Measurements from ENCODE around the gene RAB42.
"Not testable (repeated sequence)": the region's sequence is repeated elsewhere in the genome, so short reads cannot be mapped to it uniquely, and the experiment has no call there.

The RAB42 gene

DNA sequence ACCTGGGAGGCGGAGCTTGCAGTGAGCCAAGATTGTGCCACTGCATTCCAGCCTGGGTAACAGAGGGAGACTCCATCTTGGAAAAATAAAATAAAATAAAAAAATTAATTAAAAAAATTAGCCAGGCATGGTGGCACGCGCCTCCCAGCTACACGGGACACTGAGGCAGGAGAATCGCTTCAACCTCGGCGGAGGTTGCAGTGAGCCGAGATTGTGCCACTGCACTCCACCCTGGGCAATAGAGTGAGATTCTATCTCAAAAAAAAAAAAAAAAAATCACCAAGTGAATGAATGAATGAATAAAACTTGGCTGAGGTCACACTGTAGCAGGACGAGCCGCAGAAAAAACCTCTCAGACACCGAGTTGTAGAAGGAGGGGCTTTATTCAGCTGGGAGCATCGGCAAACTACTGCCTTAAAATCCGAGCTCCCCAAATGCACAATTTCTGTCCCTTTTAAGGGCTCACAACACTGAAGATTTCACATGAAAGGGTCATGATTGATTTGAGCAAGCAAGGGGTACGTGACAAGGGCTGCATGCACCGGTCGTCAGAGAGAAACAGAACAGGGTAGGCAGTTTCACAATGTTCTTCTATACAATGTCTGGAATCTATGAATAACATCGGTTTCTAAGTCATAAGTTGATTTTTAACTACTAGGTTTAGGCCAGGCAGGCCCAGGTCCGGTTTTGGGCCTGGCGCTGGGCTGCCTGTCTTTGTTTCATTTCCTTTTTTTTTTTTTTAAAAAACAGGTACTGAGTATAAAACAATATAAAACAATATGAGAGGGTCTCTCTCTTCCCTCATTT is 5.3 kb upstream of the RAB42 start:
- DNase-seq (ENCODE audit: low read depth) = not testable (repeated sequence)

DNA sequence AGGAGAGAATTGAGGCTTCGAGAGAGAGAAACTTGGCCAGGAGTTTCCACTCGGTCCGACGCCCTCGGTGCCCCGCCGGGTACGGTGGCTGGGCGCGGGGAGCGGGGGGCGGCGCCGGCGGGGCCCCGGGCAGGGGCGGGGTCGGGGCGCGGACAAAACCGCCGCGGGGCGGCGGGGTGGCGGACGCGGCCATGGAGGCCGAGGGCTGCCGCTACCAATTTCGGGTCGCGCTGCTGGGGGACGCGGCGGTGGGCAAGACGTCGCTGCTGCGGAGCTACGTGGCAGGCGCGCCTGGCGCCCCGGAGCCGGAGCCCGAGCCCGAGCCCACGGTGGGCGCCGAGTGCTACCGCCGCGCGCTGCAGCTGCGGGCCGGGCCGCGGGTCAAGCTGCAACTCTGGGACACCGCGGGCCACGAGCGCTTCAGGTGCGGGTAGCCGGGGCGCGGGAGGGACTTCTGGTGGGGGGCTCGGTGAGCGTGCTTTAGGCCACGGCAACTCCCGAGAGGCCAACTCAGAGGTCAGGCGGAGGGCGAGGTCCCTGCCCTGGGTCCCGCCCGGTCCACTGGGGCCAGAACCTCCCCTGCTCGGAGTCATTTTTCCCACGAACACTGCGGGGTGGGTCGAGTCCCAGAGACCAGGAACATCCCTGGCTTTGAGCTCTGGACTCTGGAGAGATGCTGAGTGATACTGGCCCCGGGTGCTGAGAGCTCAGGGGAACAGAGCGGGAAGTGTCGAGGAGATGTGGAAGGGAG is 431 bp downstream of the RAB42 start:
- DNase-seq (ENCODE audit: low read depth) = no peak

DNA sequence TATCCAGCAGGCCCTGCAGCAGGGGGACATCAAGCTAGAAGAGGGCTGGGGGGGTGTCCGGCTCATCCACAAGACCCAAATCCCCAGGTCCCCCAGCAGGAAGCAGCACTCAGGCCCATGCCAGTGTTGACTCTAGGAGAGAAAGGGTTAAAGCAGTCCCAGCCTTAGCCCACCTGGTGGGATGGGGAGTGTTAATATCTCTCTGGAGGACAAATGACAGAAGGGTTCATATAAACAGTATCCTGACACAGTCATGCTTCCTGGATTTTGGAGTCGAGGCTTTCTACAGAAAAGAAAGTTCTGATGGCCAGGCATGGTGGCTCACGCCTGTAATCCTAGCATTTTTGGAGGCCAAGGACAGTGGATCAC is 1.9 kb downstream of the RAB42 start:
- DNase-seq (ENCODE audit: low read depth) = not testable (repeated sequence)

DNA sequence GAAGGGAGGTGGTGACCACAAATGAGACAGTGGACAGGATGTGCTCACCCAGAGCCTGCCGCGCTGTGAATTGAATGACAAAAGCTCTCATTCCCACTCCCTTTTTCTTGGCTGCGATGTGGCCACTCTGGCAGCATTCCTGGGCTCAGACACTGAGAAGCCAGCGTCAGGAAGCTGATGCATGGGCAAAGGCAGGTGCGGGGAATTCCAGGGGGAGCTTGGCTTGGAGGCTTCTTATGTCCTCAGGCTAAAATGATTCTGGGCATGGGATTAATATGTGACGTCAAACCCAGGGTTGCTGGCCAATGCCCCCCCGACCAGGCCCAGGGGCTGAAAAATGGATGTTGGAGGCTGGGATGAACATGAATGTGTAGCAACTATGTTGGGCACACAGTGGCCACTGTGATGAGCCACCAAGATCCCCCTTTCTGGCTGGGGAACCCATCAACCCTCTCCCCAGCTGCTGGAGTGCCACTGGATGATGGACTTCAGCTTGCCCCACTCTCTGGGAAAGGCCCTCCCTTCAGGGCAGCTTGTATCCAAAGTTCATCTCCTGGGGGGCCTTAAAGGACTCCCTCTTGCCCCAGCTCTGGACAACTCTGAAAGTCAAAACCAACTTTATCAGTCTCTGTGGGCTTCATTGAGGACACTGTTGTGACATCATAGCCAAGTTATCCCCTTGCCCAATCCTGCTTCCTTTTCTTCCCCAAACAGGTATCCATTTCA is 2.8 kb downstream of the RAB42 start:
- DNase-seq (ENCODE audit: low read depth) = not testable (repeated sequence)

DNA sequence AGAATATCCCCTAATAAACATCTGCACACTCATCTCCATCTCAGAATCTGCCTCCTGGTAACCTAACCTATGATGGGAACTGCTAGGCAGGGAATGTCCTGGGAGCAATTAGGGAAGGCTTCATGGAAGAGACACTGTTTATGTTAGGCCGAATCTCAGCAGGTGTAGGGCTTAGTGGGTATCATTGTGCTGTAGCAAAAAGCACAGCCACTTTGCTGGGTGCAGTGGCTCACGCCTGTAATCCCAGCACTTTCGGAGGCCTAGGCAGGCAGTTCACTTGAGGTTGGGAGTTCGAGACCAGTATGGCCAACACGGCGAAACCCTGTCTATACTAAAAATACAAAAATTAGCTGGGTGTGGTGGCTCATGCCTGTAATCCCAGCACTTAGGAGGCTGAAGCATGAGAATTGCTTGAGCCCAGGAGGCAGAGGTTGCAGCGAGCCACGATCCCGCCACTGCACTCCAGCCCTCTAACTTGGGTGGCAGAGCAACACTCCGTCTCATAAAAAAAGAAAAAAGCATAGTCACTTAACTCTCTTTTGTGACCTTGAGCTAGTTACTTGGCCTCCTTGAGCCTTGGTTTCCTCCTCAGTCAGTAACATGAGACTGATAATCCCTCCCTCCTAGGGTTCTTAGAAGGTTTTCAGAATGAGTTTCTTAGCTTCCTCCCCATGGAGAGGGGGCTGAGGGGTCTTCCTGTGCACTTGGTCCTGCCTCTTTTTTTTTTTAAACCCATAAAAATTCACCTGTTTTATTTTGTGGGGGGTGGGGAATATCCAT is 3.5 kb downstream of the RAB42 start:
- no peak for DNase-seq (ENCODE audit: low read depth)

DNA sequence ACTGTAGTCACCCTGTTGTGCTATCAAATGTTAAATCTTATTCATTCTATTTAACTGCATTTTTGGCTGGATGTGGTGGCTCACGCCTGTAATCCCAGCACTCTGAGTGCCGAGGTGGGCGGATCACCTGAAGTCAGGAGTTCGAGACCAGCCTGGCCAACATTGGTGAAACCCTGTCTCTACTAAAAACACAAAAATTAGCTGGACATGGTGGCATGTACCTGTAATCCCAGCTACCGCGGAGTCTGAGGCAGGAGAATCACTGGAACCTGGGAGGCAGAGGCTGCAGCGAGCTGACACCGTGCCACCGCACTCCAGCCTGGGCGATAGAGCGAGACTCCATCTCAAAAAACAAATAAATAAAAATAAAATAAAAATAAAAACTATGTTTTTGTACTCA is 4.2 kb downstream of the RAB42 start:
- not testable (repeated sequence) for DNase-seq (ENCODE audit: low read depth)

DNA sequence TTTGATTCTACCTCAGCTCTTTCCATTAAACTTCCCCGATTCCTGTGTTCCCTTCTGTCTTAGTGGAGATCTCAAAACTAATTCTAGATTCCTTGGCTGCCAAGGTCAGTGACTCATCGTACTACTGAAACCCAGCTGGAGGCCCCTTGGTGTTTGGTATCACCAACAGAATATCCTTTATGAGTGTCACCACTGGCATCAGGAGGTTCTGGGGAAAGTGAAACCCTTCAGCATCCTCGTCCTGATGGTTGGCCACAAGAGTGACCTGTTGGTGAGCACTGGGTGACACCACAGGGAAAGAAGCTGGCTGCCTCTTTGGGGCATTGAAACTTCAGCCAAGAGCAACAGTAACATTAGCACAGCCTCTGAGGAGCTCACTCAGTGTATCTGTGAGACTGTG is 9.6 kb downstream of the RAB42 start:
- no peak for DNase-seq (ENCODE audit: low read depth)

DNA sequence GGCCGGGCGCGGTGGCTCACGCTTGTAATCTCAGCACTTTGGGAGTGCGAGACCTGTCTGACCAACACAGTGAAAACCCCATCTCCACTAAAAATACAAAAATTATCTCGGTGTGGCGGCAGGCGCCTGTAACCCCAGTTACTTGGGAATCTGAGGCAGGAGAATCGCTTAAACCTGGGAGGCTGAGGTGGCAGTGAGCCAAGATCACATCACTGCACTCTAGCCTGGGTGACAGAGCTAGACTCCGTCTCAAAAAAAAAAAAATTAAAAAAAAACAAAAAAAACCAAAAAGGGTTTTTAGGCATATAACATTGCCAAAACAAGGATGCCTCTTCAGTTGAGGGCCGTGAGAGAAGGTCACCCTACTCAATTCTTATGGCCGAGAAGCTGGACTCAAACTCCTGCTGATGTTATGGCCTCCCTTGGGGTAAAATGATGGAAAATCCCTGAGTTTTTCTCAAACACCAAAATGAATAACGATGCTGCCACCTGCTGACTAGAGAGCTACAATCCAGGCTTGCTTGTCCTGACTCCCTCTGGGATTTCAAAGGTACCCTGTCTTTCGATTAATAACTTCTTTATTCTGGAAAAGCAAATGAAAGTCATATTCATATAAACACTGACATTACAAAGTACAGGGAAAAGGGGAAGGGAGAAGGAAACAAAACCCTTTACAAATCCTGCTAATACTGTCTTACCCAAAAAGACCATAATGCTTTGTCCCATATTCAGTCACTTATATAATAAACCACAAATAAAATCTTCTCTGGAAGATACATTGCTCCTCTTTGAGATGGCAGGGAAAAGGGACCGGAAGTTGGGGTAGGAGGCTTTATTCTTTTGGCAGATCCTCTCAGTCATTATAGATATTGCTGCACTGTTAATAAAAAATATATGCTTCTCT is 10.7 kb downstream of the RAB42 start:
- DNase-seq (ENCODE audit: low read depth) = no peak

DNA sequence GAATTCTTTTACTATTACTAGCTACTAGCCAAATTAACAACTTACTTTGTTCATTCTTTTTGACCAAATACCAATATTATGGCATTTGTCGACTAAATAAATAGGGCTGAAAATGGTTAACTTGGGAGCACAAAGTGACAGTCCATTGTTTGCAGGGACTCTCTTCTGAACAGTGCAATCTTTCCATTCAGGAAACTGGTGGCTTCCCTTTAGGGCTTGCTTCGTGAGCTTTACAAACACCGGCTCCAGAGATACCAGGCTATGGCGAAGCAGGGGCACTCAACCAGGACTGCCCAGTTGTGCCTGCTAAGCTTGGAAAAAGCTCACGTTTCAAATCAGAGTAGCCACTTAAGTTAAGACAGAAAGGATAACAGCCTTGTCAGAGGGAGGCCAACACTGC is 12.3 kb downstream of the RAB42 start:
- DNase-seq (ENCODE audit: low read depth) = no peak

DNA sequence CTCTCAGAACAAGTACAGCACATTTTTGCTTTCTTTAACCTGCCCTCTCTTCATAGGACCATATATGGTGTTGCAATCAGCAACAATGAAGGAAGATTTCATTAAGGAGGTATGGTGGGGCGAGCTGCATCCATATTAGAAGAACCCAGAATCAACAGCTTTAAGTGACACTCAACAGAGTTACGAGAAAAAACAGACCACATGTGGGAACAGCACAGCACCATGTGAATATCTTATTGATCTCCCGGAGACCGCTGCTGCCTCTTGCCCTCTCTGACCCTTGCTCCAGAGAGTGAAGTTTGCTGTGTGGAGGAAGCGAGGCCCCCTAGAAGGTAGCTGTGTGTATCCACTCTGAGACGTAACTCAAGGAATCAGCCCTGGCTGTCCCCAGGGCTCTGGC is 12.9 kb downstream of the RAB42 start:
- DNase-seq (ENCODE audit: low read depth) = no peak

DNA sequence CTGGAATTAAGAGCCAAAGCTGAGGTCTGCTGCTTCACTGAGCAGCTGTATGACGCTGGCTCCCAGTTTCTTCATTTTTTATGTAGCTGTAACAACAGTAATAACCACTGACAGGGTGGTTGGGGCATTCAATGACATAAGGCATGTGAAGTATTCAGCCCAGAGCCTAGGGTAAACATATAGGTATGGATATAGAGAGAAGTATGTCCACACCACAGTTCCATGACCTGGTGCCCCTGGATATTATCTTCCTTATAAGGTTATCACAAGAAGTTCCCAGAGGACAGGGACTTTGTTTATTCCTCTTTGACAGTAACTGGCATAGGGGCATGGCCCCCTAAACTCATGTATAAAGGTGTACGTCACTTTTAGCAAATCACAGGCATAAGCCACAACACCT is 14.7 kb downstream of the RAB42 start:
- no peak for DNase-seq (ENCODE audit: low read depth)

DNA sequence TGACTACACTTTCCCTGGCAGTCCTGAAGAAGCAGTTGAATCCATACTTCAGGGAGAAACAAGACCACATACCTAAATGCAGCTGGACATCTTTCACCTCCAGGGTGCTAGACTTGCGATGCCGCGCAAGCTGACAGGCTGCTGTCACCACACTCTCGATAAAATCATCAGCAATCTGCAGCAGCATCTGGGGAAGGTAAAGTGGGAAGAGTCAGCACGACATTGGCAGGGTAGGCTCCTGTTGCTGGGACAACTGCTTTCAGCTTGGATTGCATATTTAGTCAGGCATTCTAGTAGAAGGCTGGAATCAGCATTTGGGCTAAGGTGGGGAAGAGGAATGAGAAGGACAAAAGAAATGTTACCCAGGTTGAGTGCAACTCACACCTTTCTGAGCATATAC is 21.1 kb downstream of the RAB42 start:
- no peak for DNase-seq (ENCODE audit: low read depth)

DNA sequence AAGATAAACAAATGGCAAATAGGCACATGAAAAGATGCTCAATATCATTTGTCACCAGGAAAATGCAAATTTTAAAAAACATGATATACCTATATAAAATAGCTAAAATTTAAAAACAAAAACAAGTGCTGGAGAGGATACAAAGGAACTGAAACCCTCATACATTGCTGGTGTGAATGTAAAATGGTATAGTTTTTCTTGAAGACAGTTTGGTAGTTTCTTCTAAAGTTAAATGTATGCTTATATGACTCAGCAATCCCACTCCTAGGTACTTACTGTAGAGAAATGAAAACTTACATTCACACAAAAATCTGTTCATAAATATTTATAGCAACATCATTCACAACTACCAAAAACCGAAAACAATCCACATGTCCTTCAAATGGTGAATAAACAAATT is 39.6 kb downstream of the RAB42 start:
- no peak for DNase-seq (ENCODE audit: low read depth)

DNA sequence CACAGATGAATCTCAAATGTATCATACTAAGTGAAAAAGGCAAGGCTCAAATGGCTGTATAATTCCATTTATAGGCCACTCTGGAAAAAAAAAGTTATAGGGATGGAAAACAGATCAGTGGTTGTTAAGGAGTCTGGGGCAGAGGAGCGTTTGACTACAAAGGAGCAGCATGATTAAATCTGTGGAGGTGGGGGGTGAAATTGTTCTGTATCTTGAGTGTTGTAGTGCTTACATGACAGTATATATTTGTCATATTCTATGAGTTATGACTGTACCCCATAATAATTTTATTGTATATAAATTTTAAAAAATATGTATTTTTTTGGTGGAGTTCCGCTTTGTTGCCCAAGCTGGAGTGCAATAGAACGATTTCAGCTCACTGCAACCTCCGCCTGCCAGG is 40.5 kb downstream of the RAB42 start:
- no peak for DNase-seq (ENCODE audit: low read depth)

DNA sequence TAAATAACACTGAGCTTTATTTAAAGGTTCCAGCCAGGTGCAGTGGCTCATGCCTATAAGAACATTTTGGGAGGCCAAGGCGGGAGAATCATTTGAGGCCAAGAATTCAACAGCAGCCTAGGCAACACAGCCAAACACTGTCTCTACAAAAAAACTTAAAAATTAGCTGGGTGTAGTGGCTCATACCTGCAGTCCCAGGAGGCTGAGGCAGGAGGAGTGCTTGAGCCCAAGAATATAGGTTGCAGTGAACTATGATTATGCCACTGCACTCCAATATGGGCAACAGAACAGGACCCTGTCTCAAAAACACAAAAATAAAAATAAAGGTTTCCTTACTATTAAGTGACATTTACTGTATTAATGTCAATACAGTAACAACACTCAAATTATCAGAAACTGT is 48.7 kb downstream of the RAB42 start:
- no peak for DNase-seq (ENCODE audit: low read depth)

DNA sequence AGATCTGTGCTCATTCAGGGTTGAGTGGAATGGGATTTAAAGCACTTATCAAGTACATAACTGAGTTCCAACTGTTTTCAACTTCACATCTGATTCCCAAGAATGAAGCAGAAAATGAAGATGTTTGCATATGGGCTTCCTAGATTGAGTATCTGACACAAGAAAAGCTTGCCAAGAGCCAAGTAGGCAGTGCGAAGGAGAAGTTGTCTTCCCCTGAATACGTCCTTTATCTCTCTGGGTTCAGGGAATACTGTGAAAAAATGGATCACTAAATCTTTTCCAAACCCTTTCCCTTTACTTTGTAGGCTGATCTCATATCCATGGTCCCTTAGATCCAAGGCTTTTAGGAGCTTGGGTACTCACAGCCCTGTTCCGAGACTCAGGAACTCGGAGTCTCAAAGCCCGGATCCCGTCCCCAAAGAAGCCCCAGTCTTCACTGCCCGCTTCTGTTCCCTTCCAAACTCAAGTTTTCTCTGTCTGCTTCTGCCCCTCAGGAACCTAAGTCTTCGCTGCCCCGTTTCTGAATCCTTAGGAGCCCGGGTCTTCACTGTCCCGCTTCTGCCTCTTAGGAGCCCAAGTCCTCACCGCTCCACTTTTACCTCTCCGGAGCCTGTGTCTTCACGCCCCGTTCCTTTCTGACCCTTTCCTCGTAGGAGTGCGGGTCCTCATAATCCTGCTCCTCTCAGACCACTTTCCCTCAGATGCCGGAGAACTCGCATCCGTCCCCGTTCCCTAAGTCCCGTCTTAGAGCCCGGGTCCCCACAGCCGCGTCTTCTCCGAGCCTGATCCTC is 50.2 kb downstream of the RAB42 start:
- no peak for DNase-seq (ENCODE audit: low read depth)

DNA sequence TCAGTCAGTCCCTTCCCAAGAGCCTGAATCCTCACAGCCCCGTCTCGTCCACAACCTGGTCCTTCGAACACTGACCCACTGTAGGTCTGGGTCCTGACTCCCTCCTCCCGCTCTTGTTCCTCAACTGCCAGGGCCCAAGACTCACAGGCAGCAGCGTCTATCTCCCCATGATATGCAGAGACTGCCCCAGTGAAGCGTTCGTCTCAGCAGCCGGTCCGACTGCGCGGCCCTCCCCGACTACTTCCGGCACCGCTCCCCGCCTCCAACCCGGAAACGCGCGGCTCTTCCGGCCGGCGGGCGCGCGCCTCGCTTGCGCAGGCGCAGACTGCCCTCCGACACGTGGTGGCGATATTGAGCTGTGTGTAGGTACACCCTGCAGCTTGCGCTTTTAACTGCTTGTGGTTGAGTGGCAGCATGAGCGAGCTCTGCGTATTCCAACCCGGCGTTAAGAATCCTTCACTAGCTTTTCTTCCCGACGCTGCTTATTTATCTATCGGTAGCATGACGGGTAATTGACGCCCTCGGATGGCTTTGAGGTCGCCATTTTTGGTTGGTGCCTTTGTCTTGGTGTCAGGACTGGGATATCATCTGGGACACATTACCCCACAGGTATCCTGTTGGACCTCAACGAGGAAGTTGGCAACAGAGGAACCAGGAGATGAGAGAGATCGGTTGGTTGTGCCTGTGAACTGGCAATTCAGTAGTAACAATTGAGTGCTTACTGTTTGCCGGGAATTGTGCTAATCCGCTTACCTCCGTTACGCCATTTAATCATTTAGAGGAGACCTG is 51.0 kb downstream of the RAB42 start, which contains the start of gene TAF12:
Gene TAF12 (minus strand): TSS at position 221 of the 789 bp plus-strand sequence. CDS start 20,986 bp downstream, outside the sequence.
- DNase-seq (ENCODE audit: low read depth) = peak; percentile 88

DNA sequence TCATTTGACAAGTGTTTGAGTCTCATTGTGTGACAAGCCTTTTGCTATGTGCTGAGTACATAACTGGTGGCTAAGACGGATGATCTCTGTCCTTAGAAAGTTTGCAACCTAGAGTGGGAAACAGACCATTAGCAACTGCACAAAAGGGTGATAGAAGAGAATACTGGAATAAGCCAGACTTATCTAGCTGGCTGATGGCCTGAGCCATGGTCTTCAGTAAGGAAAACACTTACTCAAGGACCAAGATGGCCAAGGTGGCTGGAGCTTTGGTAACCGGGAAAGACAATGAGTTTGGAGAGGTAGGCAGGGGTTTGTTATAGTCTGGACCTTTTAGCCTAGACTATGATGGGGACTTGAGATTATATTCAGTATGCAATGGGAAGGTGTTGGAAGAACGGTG is 52.4 kb downstream of the RAB42 start:
- no peak for DNase-seq (ENCODE audit: low read depth)
